Endothelial cell of umbilical vein (primary cell): ENCODE measurements around the gene SCN4A. TPM values are rescaled to one million over a fixed set of nuclear protein-coding genes. Genes with fewer than 3 reads are reported as not detected.

Source experiments
- BruUV-seq: library from RNA; stranded (reverse); fragments of 400-500 nt; replicated peaks from 2 replicates; lab custom pipeline; 2021; lab: Mats Ljungman, UMichigan
- CTCF ChIA-PET: fragments of 300-600, 350-600 bp; sonication (Branson Sonifier 250); formaldehyde crosslinking; loops from one replicate; lab custom pipeline; 2021; ENCODE audit warnings: antibody characterized with exemption, inconsistent platforms; lab: Charles Lee
- POLR2A ChIA-PET: fragments of 300-600, 350-600 bp; sonication (Branson Sonifier 250); formaldehyde crosslinking; loops from one replicate; lab custom pipeline; 2021; ENCODE audit warnings: antibody characterized with exemption, inconsistent platforms; lab: Charles Lee
- DNase-seq: peaks from one replicate; pipeline ENCODE4 v3.0.0-alpha.2; 2011; ENCODE audit warnings: low read depth, low spot score
- FAIRE-seq: peaks from 2 replicates; lab custom pipeline; 2011; peaks lifted over from hg19 to GRCh38; lab: Jason Lieb, UNC
- H2AFZ ChIP-seq: 2 replicates; pipeline ENCODE4 v1.6.0; 2012; ENCODE audit warnings: low read depth, low read length, control low read depth, inconsistent platforms
- H3K27ac ChIP-seq: 2 replicates; pipeline ENCODE4 v1.5.1; 2011; ENCODE audit warnings: low read depth, mild to moderate bottlenecking, control low read depth, low read length, moderate library complexity; ENCODE audit not compliant: insufficient read depth
- H3K27me3 ChIP-seq, 2 experiments: 2 replicates each; pipeline versions ENCODE4 v1.6.0 to v1.6.1; 2011; ENCODE audit warnings: low read length in 2 of 2, mixed read lengths in 1 of 2; ENCODE audit not compliant: control insufficient read depth in 2 of 2, insufficient read depth in 2 of 2
- H3K36me3 ChIP-seq, 2 experiments: 2 replicates in 1 of 2; 3 replicates in 1 of 2; pipeline ENCODE4 v1.5.1; 2011; ENCODE audit warnings: low read length in 2 of 2, mild to moderate bottlenecking in 1 of 2, moderate library complexity in 1 of 2; ENCODE audit not compliant: control insufficient read depth in 2 of 2, insufficient read depth in 2 of 2; ENCODE audit errors: extremely low read depth in 1 of 2
- H3K4me1 ChIP-seq: 3 replicates; pipeline ENCODE4 v1.5.1; 2011; ENCODE audit warnings: mild to moderate bottlenecking, low read length; ENCODE audit not compliant: control insufficient read depth, insufficient read depth; ENCODE audit errors: extremely low read depth
- H3K4me2 ChIP-seq: 2 replicates; pipeline ENCODE4 v1.6.1; 2011; ENCODE audit warnings: low read length, control low read depth, mixed read lengths; ENCODE audit not compliant: insufficient read depth
- H3K4me3 ChIP-seq, 3 experiments: fragments of 200-600 bp in 1 of 3; sonication (generic), shearing (Covaris generic) in 1 of 3; replicated peaks in 1 of 3; 2 replicates each; pipeline ENCODE4 v1.5.1; 2011 to 2016; ENCODE audit warnings: control low read depth in 3 of 3, low read length in 3 of 3, mild to moderate bottlenecking in 2 of 3, inconsistent platforms in 1 of 3, low read depth in 1 of 3, moderate library complexity in 1 of 3; ENCODE audit not compliant: insufficient read depth in 1 of 3
- H3K79me2 ChIP-seq: 2 replicates; pipeline ENCODE4 v1.6.0; 2012; ENCODE audit warnings: low read length, inconsistent platforms; ENCODE audit not compliant: control insufficient read depth, insufficient read depth
- H3K9ac ChIP-seq: replicated peaks from 2 replicates; pipeline ENCODE3; 2011; ENCODE audit warnings: low read length, control low read depth; ENCODE audit not compliant: insufficient read depth; ENCODE audit errors: extremely low read depth
- H3K9me1 ChIP-seq: replicated peaks from 3 replicates; pipeline ENCODE4 v1.6.0; 2011; ENCODE audit warnings: mild to moderate bottlenecking, low read length; ENCODE audit not compliant: control insufficient read depth, insufficient read depth; ENCODE audit errors: extremely low read depth
- H3K9me3 ChIP-seq: replicated peaks from 2 replicates; pipeline ENCODE4 v1.5.1; 2012; ENCODE audit warnings: low read length, inconsistent platforms; ENCODE audit not compliant: control insufficient read depth, insufficient read depth
- H4K20me1 ChIP-seq: replicated peaks from 2 replicates; pipeline ENCODE3; 2011; ENCODE audit warnings: mild to moderate bottlenecking, low read length; ENCODE audit not compliant: control insufficient read depth, insufficient read depth; ENCODE audit errors: extremely low read depth
- FOS ChIP-seq: IDR thresholded peaks from 2 replicates; pipeline ENCODE4 v1.6.1; 2011; ENCODE audit warnings: mild to moderate bottlenecking, low read length, moderate library complexity, borderline replicate concordance; ENCODE audit not compliant: insufficient read depth
- GATA2 ChIP-seq: IDR thresholded peaks from 2 replicates; pipeline ENCODE4 v1.7.0; 2011; ENCODE audit warnings: low read depth, mild to moderate bottlenecking, moderate library complexity, mixed read lengths, low read length; ENCODE audit not compliant: insufficient read length, insufficient read depth
- MYC ChIP-seq: IDR thresholded peaks from one replicate; pipeline ENCODE4 v1.6.1; 2011; ENCODE audit warnings: mild to moderate bottlenecking, low read depth, low read length
- POLR2A ChIP-seq: IDR thresholded peaks from 2 replicates; pipeline ENCODE4 v1.6.1; 2012; ENCODE audit warnings: low read depth, mild to moderate bottlenecking, control low read depth, low read length
- POLR2AphosphoS5 ChIP-seq: IDR thresholded peaks from 2 replicates; pipeline ENCODE4 v1.6.1; 2012; ENCODE audit warnings: low read depth, mild to moderate bottlenecking, control low read depth, low read length, moderate library complexity; ENCODE audit not compliant: insufficient read depth
- dilution Hi-C: fragments of 300-500 bp; cut with MboI; formaldehyde crosslinking; loops from one replicate; pipeline ENCODE4 v1.15.0; 2019; ENCODE audit warnings: low sequenced_read_pairs; ENCODE audit not compliant: extremely low pct_ligation_motif_present
- intact Hi-C: fragments of 100-400 bp; cut with micrococcal nuclease; formaldehyde crosslinking; loops from one replicate; pipeline ENCODE4 v1.10.0; 2022
- polyA plus RNA-seq, 4 experiments: library from polyadenylated mRNA; depleted of rRNA in 3 of 4; stranded (reverse) in 3 of 4; unstranded in 1 of 4; fragments of >200 nt; gene quantifications; 2 replicates each; pipeline versions ENCODE4 v1.2.1 to v1.2.3, GENCODE V29; 2011 to 2012; ENCODE audit warnings: missing spikeins in 1 of 4
- total RNA-seq: library from RNA; stranded (reverse); gene quantifications from 2 replicates; pipeline ENCODE4 v1.2.3, GENCODE V29; 2021
- TF ChIP-seq, protein P1 (sequence below), 2 donors: IDR thresholded peaks; 1 replicate in 1 of 2; 2 replicates in 1 of 2; pipeline ENCODE4 v1.5.1; 2011; ENCODE audit warnings: low read length in 2 of 2, mild to moderate bottlenecking in 2 of 2, moderate library complexity in 2 of 2, control low read depth in 1 of 2, inconsistent platforms in 1 of 2, low read depth in 1 of 2; ENCODE audit not compliant: insufficient read depth in 1 of 2; ENCODE audit errors: extremely low read depth in 1 of 2

SCN4A gene
- total and polyA plus RNA-seq, 2 donors (not counting 3 experiments of a cell fraction or from before 2014, with no cell fraction given): 0.01 to 0.40 TPM

DNA sequence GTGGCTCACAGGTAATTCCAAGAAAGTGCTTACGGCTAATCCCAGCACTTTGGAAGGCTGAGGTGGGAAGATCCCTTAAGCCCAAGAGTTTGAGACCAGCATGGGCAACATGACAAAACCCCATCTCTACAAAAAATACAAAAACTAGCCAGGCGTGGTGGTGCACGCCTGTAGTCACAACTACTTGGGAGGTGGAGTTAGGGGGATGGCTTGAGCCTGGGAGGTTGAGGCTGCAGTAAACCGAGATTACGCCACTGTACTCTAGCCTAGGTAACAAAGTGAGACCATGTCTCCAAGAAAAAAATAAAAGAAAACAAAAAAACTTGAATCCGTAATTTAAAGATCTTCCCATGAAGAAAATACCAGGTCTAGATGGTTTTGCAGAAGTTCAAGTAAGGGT lies 42.7 kb upstream of the SCN4A start:
- Histone ChIP-seq H3K4me1 (peaks cover 54% of the 10 kb centered on the region), H3K9me1 (no peaks in the 10 kb centered on the region), H3K27me3 (no peaks in the 10 kb centered on the region), H3K79me2 (peaks cover 63% of the 10 kb centered on the region), H3K9me3 (no peaks in the 10 kb centered on the region), H3K9ac (no peak overlapping the region), H3K4me2 (peak overlapping the region; percentile 93), H2AFZ (no peak overlapping the region), H3K27ac (peak overlapping the region; percentile 90), H3K36me3 (no peaks in the 10 kb centered on the region), H3K4me3 (peak overlapping the region in 1 of 3 experiments; percentile 72), H4K20me1 (no peaks in the 10 kb centered on the region)
- ChIA-PET POLR2A (no interaction called here), CTCF (no interaction called here)
- TF ChIP-seq, protein P1, sequence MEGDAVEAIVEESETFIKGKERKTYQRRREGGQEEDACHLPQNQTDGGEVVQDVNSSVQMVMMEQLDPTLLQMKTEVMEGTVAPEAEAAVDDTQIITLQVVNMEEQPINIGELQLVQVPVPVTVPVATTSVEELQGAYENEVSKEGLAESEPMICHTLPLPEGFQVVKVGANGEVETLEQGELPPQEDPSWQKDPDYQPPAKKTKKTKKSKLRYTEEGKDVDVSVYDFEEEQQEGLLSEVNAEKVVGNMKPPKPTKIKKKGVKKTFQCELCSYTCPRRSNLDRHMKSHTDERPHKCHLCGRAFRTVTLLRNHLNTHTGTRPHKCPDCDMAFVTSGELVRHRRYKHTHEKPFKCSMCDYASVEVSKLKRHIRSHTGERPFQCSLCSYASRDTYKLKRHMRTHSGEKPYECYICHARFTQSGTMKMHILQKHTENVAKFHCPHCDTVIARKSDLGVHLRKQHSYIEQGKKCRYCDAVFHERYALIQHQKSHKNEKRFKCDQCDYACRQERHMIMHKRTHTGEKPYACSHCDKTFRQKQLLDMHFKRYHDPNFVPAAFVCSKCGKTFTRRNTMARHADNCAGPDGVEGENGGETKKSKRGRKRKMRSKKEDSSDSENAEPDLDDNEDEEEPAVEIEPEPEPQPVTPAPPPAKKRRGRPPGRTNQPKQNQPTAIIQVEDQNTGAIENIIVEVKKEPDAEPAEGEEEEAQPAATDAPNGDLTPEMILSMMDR (IDR thresholded peaks at IDR 0.05; ENCODE audit: extremely low read depth in 1 of 2, insufficient read depth in 1 of 2, low read depth in 1 of 2, low read length in 2 of 2): no peak
- TF ChIP-seq POLR2A: peak; percentile 2
- DNase-seq (no peak), FAIRE-seq (no peak)
- dilution Hi-C loops (no loop called here), intact Hi-C loops (loop anchor here (5.0 kb wide), 1 partner anchor 397 kb away; no protein-coding TSS in a partner anchor)
- no TSS peak for BruUV-seq

DNA sequence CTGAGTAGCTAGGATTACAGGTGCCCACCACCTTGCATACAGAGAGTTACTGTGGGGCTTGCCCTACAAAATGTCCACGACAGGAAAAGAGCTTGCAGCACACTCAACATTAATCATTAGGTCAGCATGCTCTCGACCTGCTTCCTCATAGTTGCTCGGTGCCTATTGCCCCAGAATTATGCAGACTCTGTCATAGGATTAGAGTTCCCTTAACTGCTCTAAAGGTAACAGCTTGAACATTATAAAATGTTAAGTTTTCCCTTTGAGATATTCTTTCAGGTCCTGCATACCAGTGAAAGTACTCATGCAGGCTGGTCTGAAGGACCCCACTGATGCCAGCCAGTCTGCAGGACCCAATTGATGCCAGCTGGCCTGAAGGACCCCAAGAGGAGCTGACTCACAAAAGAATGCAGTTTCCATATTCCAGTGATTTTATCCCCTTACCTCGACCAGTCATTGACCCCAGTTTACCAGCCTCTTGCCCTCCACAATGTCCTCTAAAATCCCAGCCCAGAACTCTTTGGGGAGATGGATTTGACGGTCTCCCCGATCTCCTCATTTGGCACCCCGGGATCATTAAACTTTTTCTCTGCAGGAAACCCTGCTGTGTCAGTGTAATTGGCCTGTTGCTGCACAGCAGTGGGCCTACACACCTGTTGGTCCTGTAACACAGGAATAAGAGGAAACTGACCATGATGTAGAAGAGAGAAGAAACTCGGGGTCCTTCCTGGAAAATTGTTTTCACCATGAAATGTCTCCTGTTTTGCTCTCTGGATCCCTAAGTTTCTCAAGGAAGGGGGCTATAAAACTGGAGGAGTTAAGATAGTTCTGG lies 37.1 kb upstream of the SCN4A start:
- H3K36me3 ChIP-seq: peaks cover 4 to 7% of the 10 kb centered on the region in 2 experiments
- peak overlapping the region; percentile 91 for H3K27ac ChIP-seq
- H2AFZ ChIP-seq: no peak overlapping the region
- no peaks in the 10 kb centered on the region for H3K27me3 ChIP-seq
- peaks cover 64% of the 10 kb centered on the region for H3K79me2 ChIP-seq
- intact Hi-C loops: no loop called here
- H3K9me1 ChIP-seq: no peaks in the 10 kb centered on the region
- H4K20me1 ChIP-seq: no peaks in the 10 kb centered on the region
- H3K9me3 ChIP-seq: no peaks in the 10 kb centered on the region
- no TSS peak for BruUV-seq
- dilution Hi-C loops: no loop called here
- TF ChIP-seq POLR2AphosphoS5 (peak; percentile 40), GATA2 (peak; percentile 52), MYC (no peak), FOS (peak; percentile 81)
- POLR2A ChIA-PET: interaction anchor here (0.5 to 1.4 kb wide), 3 partner anchors 8 to 496 kb away, joined by 3 to 5 read pairs (median 3); partner anchors contain the start of genes DDX5 and ICAM2
- no peak overlapping the region for H3K4me3 ChIP-seq
- H3K4me1 ChIP-seq: peaks cover 51% of the 10 kb centered on the region
- FAIRE-seq: peak; percentile 58
- H3K9ac ChIP-seq: peak overlapping the region; percentile 19
- peak; percentile 61 for DNase-seq
- H3K4me2 ChIP-seq: peak overlapping the region; percentile 28
- CTCF ChIA-PET: interaction anchor here (0.7 to 1.4 kb wide), 7 partner anchors 13 to 124 kb away, joined by 3 to 12 read pairs (median 3); no protein-coding TSS in a partner anchor
